ENCODE results near the gene DCLK2.

The DCLK2 gene

DNA sequence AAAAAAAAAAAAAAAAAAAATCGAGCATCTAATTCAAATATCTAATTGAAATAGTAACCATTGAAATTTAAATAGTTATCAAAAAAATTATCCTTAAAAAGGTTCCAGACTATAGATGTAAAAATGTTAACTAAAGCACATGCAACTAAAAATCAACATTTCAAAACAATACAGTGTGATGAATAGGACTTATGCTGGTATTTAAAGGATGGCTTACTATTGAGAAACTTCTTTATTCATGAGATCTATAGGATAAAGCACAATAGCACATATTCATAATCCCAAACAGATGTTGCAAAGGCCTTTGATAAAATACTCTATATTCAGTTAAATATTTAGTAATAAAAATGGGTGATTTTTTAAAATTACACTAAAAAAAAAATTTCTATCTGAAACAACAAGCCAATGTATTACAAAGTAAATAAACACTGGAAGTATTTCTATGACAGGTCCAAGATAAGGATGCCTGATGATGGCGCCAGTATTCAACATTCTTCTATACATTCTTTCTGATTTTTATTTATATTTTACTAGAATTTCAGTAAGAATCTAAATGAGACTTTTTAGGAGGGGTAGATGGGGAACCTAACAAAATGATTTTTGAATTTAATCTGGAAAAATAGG, 26.3 kb downstream of the DCLK2 start:
- in situ Hi-C loops (cut with MboI; ENCODE audit: low pct_unique_long_range_greater_than_20kb, low sequenced_read_pairs, unreplicated experiment), result no loop called here
- TF ChIP-seq CTCF (IDR thresholded peaks at IDR 0.05; ENCODE audit: extremely low read depth, insufficient read depth, missing control alignments), result no peak
- no peak for DNase-seq (ENCODE audit: low spot score)

- in situ Hi-C loops (cut with MboI; ENCODE audit: low pct_unique_long_range_greater_than_20kb, low sequenced_read_pairs, unreplicated experiment), result no loop called here
- DNase-seq (ENCODE audit: low spot score), result no peak
- no peak for TF ChIP-seq CTCF (IDR thresholded peaks at IDR 0.05; ENCODE audit: extremely low read depth, insufficient read depth, missing control alignments)
Measured at GRCh38 chr4:150106886-150107285, 28.6 kb downstream of the DCLK2 start.

- in situ Hi-C loops (cut with MboI; ENCODE audit: low pct_unique_long_range_greater_than_20kb, low sequenced_read_pairs, unreplicated experiment), result no loop called here
Measured at GRCh38 chr4:150108691-150109090, 30.4 kb downstream of the DCLK2 start.

DNA sequence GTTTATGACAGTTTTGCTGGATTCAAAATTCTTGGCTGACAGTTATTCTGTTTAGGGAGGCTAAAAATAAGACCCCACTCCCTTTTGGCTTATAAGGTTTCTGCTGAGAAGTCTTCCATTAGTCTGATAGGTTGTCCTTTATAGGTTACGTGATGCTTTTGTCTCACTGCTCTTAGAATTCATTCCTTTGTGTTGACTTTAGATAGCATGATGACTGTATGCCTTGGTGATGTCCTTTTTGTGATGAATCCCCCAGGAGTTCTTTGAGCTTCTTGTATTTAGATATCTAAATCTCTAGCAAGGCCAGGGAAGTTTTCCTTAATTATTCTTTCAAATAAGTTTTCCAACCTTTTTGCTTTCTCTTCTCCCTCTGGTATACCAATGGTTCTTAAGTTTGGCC, 36.4 kb downstream of the DCLK2 start:
- no peak for DNase-seq (ENCODE audit: low spot score)
- in situ Hi-C loops (cut with MboI; ENCODE audit: low pct_unique_long_range_greater_than_20kb, low sequenced_read_pairs, unreplicated experiment), result no loop called here
- no peak for TF ChIP-seq CTCF (IDR thresholded peaks at IDR 0.05; ENCODE audit: extremely low read depth, insufficient read depth, missing control alignments)

More at GRCh38 chr4:150108691-150109090, 30.4 kb downstream of the DCLK2 start:
- no peak for TF ChIP-seq CTCF (IDR thresholded peaks at IDR 0.05; ENCODE audit: extremely low read depth, insufficient read depth, missing control alignments)
- no peak for DNase-seq (ENCODE audit: low spot score)

GRCh38 chr4:150115851-150116250, 37.6 kb downstream of the DCLK2 start:
- TF ChIP-seq CTCF (IDR thresholded peaks at IDR 0.05; ENCODE audit: extremely low read depth, insufficient read depth, missing control alignments), result no peak
- no peak for DNase-seq (ENCODE audit: low spot score)
- in situ Hi-C loops (cut with MboI; ENCODE audit: low pct_unique_long_range_greater_than_20kb, low sequenced_read_pairs, unreplicated experiment), result no loop called here

GRCh38 chr4:150116506-150116905, 38.3 kb downstream of the DCLK2 start:
- in situ Hi-C loops (cut with MboI; ENCODE audit: low pct_unique_long_range_greater_than_20kb, low sequenced_read_pairs, unreplicated experiment), result no loop called here
- DNase-seq (ENCODE audit: low spot score), result no peak
- TF ChIP-seq CTCF (IDR thresholded peaks at IDR 0.05; ENCODE audit: extremely low read depth, insufficient read depth, missing control alignments), result no peak

All from GM13977 (cell line).